Mammary epithelial cell (primary cell): ENCODE results near the gene CDK14.

Experiments
- EZH2 ChIP-seq: IDR thresholded peaks from 2 replicates; pipeline ENCODE4 v1.6.1; 2012; ENCODE audit warnings: low read length, inconsistent platforms, borderline replicate concordance
- TF ChIP-seq, protein P1 (sequence below), 2 donors: IDR thresholded peaks in 1 of 2; conservative IDR thresholded peaks in 1 of 2; 2 replicates each; pipeline ENCODE4 v1.5.1; 2011 to 2012; ENCODE audit warnings: inconsistent platforms in 2 of 2, low read length in 2 of 2, mild to moderate bottlenecking in 2 of 2, control low read depth in 1 of 2, low read depth in 1 of 2; ENCODE audit not compliant: insufficient read depth in 1 of 2; ENCODE audit errors: extremely low read depth in 1 of 2

DNA sequence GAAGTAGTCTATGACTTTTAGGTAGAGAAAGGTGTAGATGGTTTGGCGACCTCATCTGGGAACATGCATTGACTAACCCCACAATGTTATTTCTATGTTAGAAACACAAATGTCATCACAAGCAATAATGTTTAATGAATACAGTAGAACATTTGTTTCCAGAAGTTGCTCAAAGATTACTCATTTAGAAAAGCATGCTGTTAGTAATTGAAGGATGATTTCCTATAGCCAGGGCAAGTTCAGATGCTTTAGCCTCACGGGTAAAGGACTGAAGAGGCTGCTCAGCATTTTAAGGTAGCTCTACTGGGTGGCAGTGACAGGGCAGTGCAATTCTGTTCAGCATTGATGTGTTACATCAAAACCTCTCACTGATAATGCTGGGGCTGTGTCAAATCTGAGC lies 468.8 kb downstream of the CDK14 start:
- TF ChIP-seq, protein P1, sequence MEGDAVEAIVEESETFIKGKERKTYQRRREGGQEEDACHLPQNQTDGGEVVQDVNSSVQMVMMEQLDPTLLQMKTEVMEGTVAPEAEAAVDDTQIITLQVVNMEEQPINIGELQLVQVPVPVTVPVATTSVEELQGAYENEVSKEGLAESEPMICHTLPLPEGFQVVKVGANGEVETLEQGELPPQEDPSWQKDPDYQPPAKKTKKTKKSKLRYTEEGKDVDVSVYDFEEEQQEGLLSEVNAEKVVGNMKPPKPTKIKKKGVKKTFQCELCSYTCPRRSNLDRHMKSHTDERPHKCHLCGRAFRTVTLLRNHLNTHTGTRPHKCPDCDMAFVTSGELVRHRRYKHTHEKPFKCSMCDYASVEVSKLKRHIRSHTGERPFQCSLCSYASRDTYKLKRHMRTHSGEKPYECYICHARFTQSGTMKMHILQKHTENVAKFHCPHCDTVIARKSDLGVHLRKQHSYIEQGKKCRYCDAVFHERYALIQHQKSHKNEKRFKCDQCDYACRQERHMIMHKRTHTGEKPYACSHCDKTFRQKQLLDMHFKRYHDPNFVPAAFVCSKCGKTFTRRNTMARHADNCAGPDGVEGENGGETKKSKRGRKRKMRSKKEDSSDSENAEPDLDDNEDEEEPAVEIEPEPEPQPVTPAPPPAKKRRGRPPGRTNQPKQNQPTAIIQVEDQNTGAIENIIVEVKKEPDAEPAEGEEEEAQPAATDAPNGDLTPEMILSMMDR (conservative IDR thresholded peaks at IDR 0.05 in 1 of 2, IDR thresholded peaks at IDR 0.05 in 1 of 2; ENCODE audit: extremely low read depth in 1 of 2, insufficient read depth in 1 of 2, low read depth in 1 of 2, low read length in 2 of 2): no peak
- no peak for TF ChIP-seq EZH2
